HG02763 (cell line): ENCODE measurements around the gene KHDC4.
"Not testable (repeated sequence)": the region's sequence is repeated elsewhere in the genome, so short reads cannot be mapped to it uniquely, and the experiment has no call there.

Experiments used
- ATAC-seq: cut with Tn5 transposase; IDR thresholded peaks from one replicate; pipeline ENCODE4 v1.9.1; 2021; ENCODE audit warnings: mild to moderate bottlenecking, moderate library complexity; ENCODE audit not compliant: unreplicated experiment

KHDC4 gene

DNA sequence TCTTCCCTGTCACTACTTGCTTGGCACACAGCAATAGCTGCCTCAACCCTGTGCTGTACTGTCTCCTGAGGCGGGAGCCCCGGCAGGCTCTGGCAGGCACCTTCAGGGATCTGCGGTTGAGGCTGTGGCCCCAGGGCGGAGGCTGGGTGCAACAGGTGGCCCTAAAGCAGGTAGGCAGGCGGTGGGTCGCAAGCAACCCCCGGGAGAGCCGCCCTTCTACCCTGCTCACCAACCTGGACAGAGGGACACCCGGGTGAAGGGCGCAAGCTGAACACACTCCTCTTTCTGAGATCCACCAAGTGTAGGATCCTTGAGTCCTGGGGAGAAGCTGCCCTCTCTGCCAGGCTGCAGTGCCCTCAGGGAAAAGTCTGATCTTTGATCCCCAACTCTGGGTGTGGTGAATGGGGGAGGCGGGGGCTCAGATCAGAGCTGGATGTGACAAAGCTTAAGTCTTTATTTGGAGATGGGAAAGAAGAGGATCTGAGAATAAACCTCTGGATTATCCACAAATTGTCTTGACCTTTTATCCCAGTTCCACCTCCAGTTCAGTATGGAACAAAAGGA, 8.4 kb upstream of the KHDC4 start:
- no peak for ATAC-seq

DNA sequence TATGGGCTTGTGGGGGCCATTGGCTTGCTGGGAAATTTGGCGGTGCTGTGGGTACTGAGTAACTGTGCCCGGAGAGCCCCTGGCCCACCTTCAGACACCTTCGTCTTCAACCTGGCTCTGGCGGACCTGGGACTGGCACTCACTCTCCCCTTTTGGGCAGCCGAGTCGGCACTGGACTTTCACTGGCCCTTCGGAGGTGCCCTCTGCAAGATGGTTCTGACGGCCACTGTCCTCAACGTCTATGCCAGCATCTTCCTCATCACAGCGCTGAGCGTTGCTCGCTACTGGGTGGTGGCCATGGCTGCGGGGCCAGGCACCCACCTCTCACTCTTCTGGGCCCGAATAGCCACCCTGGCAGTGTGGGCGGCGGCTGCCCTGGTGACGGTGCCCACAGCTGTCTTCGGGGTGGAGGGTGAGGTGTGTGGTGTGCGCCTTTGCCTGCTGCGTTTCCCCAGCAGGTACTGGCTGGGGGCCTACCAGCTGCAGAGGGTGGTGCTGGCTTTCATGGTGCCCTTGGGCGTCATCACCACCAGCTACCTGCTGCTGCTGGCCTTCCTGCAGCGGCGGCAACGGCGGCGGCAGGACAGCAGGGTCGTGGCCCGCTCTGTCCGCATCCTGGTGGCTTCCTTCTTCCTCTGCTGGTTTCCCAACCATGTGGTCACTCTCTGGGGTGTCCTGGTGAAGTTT, 7.8 kb upstream of the KHDC4 start:
- no peak for ATAC-seq

DNA sequence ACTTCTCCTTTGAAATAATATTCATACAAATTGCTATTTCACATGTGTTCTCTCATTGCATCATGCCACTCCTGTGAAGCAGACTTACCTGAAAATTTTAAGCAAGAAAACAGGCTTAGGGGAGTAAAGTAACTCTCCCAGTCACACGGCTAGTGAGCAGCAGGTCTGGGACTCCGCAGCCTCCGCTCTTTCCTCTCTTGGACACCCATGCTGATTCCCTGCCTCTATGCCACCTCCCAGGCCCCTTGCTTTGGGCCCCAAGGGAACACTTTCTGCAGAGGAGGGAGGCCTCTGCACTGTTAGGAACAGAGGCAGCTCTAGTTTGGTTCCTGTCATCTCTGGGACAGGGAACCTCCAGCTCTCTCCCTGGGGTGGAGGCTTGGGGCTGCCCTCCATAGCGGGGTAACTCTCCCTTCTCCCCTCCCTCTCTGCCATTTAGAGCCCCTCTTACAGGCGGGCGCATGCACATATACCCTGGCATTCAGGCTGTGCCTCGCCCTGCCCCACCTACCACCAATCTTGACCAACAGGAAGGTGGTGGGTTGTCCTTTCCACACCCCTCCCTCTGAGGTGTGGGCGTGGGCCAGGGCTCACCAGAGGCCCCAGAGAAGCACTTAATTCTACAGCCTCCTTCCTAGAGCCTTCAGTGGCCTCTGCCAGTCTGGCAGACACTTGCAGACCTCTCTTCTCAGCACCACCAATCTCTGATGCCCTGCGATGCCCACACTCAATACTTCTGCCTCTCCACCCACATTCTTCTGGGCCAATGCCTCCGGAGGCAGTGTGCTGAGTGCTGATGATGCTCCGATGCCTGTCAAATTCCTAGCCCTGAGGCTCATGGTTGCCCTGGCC, 7.0 kb upstream of the KHDC4 start, which contains the start of gene RXFP4:
Gene RXFP4 (plus strand): TSS at position 646 of the 852 bp plus-strand sequence. CDS start 72 bp downstream, at position 718.
- ATAC-seq: no peak

DNA sequence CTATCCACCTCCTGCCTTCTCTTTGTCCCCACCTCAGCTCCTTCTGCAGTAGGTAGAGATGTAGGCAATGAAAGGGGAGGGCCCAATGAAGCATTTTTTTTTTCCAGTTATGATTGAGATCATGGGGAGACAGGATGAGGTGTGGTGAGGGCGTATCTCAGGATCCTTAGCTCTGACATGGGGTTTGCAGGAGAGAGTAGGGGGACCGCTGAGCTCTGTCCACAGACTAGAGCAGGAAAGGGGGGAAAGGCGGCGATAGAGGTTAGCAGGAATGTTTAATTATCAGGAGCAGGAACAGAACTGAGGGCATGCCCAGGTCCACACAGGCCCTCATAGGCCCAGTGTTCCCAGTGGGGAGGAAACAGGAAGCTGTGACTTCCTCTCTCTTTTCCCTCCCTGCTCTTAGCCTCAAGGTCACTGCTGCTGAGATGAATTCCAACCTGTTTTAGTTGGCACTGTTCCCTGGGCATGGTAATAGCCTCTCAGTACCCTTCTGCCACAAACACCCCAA, 6.3 kb upstream of the KHDC4 start:
- ATAC-seq: no peak

GRCh38 chr1:155938220-155938627, 4.0 kb upstream of the KHDC4 start:
- no peak for ATAC-seq

DNA sequence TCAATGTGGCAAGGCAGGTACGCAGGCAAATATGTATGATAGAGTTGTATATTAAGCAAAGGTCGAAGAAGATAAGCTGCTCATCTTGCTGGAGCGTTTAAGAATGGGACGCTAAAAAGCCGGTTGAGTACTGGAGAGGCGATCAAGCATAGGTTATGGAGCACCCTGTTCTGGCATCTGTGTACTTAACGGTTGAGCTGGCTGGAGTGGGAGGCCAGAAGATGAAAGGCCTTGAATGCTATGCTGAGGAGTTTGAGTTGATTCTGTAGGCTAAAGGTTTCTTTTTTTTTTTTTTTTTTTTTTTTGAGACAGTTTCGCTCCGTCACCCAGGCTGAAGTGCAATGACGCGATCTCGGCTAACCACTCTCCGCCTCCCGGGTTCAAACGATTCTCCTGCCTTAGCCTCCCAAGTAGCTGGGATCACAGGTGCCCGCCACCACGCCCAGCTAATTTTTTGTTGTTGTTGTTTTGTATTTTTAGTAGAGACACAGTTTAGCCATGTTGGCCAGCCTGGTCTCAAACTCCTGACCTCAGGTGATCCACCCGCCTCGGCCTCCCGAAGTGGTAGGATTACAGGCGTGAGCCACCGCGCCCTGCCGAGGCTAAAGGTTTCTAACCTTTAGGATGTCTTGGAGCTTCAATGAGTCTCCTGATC, 850 bp upstream of the KHDC4 start:
- no peak for ATAC-seq

DNA sequence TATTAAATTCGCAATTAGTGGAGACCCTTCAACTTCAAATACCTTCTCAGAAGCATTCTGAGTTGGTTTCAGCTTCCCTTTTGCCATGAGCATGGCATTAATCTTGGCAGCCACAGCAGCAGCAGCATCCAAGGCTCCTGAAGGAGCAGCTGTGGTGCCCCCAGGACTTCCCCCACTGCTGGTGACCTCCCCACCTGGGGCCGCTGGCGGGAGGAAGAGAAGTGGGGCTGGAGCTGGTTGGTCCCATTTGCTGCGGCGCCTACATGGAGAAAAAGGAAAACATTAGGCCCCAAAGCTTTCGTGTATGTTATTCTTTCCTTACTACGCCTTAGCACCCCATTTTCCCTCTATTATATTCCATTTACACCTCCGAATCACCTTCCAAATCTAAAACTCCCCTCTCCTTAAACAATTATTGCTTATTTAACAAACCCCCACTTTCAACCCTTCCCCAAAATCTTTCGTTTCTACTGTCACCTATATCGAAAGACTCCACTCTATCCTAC, 569 bp downstream of the KHDC4 start:
- ATAC-seq: no peak

- ATAC-seq: no peak
These were observed 1.7 kb downstream of the KHDC4 start for GRCh38 chr1:155932487-155932886.

- no peak for ATAC-seq
These were observed 2.1 kb downstream of the KHDC4 start for GRCh38 chr1:155932081-155932480.

- no peak for ATAC-seq
These were observed 2.7 kb downstream of the KHDC4 start for GRCh38 chr1:155931332-155932038.

DNA sequence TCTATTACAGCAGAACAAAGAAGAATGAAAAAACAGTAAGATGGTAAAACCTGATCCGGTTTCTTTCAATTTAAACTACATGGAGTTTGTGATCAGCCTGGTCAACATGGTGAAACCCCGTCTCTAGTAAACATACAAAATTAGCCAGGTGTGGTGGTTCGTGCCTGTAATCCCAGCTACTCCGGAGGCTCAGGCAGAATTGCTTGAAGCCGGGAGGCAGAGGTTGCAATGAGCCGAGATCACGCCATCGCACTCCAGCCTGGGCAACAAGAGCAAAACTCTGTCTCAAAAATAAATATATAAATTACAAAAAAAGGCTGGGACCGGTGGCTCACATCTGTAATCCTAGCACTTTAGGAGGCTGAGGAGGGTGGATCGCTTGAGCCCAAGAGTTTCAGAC, 3.5 kb downstream of the KHDC4 start:
- ATAC-seq: not testable (repeated sequence)

GRCh38 chr1:155929057-155929456, 5.2 kb downstream of the KHDC4 start:
- ATAC-seq: no peak

DNA sequence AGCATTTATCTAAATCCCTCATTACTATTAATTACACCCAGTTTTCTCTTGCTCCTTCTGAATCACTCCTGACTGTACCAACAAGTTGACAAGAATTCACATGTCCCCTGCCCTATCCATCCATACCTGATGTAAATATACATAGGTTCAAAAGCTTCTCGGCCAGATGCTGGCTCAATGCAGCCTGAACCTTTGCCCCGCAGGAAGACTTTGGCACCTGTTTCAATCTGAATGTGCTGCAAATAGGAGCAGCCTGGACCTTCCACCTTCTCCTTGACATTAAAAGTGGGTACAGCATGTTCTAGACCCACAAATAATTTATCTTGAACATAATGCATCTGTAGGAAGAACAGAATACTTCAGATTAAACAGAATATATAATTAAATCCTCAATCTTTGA, 8.7 kb downstream of the KHDC4 start:
- ATAC-seq: no peak

DNA sequence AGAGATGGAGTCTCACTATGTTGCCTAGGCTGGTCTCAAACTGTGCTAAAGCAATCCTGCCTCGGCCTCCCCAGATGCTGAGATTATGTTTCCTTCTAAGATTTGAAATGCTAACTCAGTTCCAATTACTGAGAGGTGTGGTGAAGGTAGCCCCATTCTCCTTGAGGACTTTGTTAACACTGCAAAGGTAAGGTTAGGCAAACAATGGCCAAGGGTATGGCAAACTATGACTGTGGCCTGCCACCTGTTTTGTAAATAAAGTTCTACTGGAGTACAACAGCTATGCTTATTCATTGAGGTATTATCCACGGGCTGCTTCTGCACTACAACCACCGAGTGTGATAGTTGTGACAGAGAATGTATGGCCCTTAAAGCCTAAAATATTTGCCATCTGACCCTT, 13.5 kb downstream of the KHDC4 start:
- no peak for ATAC-seq

- ATAC-seq: no peak
These were observed 14.4 kb downstream of the KHDC4 start for GRCh38 chr1:155919801-155920200.

DNA sequence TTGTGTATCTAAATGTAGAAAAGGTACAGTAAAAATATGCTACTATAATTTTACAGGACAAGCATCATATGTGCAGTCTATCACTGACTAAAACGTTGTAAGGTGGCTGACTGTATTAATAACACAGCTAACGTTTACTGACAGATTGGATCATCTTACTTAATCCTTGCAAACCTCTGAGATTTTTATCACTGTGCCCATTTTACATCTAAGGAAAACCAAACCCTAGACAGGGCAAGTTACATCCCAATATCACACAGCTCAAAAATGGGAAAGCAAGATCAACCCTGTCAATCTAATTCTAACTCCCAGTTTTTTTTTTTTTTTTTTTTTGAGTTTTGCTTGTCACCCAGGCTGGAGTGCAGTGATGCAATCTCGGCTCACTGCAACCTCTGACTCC, 15.6 kb downstream of the KHDC4 start:
- ATAC-seq: no peak

DNA sequence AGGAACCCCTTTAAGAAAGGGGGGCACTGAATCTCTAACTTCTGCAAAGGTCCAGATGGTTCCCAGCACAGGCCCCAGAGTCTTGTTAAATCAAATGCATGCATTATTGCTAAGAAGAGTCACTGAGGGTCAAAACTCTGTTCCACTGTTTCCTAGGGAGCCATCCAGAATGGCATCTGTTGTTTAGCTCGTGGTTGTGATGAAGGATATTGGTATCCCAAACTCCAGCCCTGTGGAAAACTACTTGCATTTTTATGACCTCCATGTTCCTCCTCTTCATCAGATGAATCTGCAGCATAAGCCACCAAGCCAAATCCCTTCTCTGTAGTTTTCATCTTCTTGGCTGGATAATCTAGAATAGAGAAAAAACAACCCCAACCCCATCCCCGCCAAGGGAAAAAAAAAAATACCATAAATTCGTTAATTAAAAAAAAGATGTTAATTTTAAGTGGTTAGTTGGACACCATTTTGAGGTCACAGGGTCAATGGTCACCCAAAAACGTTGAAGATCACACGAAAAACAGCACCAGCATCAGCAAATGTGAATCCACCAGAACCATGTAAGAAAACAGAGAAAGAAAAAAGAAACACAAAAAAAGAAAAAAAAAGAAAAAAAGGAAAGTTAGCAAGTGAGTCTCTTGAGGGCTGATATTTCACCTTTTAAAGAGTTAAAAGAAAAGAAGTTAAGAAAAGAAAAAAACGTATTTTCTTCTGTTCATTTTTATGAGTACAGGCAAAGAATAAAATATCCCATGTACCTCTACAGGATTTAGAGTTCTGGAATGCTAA, 20.1 kb downstream of the KHDC4 start:
- no peak for ATAC-seq

GRCh38 chr1:155912056-155912536, 22.1 kb downstream of the KHDC4 start:
- ATAC-seq: peak; percentile 3
